WI38 (cell line): Measurements from ENCODE around the gene CRADD.

ENCODE experiments used
- H3K4me3 ChIP-seq: 2 replicates; pipeline ENCODE4 v1.5.1; 2011; ENCODE audit warnings: low read depth, mild to moderate bottlenecking, control low read depth, low read length
- CTCF ChIP-seq: IDR thresholded peaks from 2 replicates; pipeline ENCODE4 v1.5.1; 2012; ENCODE audit warnings: low read depth, mild to moderate bottlenecking, control low read depth, low read length

CRADD gene

DNA sequence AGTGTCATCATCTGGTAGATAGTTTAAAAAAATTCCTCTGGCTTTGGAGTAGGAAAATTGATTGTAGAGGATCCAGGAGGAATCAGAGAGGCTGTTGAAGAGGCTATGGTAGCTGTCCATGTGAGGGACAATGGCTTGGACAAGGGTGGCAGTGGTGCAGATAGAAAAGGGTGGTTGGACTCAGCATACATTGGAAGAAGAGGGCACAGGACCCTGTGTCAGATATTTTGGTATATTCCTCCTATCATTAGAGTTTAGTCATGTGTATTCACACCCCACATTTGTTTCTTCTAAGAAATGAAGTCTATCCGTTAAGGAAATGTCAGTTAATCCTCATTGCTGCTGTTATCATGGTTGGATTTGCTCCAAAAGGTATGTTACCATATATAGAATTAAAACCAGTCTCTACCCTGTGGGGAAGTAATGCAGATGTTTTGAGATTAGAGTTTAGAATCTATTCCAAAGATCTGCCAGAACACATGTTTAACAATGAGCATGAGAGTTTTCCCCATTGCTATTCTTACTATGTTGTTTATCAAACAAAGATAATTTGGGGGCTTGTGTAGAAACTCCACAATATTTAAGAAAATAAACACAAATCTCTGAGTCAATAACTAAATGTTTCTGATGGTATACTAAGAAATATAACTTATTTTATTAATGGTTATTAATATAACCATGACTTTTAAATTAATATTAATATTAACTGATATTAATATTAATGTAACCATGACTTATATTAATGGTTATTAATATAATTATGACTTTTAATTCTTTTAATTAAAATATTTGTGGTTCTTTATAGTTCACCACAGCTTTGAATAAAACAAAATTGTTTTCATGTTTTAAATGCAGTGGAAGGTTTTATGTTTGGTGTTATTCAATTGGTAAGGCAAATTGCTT is 80.9 kb downstream of the CRADD start:
- TF ChIP-seq CTCF: no peak

DNA sequence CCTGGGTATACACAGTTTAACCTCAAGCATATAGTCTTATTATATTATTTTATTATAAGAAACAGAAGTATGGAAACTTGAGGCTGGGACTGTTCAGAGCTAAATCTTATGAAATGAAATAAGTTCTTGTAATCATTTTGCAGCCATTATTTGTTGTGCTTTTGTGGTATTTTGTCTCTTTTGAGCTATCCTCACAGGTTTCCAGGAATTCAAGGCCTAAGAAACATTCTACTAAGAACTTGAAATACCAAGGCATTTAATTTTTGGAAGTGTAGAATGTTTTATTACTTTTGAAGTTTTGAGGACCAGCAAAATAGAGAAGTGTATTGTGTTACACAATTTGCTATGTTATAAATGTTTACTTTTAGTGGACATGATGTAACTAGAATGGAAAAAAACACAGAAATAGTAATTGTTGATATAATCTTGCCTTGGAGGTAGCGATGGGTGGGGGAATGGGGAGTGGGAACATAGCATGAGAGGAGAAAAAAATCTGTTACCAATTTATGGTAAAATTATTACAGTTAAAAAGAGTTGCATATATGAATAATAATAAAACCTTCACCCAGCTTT is 81.7 kb downstream of the CRADD start:
- no peak for TF ChIP-seq CTCF
- no peak overlapping the region for H3K4me3 ChIP-seq

More for the DNA sequence above, 80.9 kb downstream of the CRADD start:
- H3K4me3 ChIP-seq: no peak overlapping the region

DNA sequence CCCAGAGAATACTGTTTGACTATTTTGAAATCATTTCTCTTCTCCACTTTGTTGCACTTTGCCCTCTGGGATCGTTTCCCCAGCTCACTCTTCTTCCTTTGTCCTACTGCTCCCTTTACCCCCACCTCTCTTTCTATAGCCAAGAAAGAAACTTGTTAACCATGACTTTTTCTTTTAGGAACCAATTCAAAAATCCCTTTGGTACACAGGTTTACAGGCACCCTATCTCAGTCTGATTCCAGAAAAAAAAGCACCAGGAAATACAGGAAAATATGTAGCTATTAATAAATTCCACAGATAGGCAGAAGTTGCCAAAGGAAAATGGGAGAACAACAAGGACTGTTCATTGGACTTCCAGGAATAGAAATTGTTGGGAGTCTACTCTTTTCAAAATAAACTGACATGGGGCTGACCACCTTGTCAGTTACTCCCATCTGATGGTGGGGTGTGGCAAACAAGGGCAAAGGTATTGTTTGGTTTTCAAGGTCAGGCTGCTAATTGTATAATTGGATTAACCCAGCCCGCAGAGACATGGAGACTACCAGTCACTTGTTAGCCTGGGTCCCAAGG is 82.4 kb downstream of the CRADD start:
- no peak overlapping the region for H3K4me3 ChIP-seq
- no peak for TF ChIP-seq CTCF

- TF ChIP-seq CTCF: no peak
- no peak overlapping the region for H3K4me3 ChIP-seq
Observed at GRCh38 chr12:93760275-93760875, 83.2 kb downstream of the CRADD start.

- TF ChIP-seq CTCF: no peak
- H3K4me3 ChIP-seq: no peak overlapping the region
Observed at GRCh38 chr12:93762059-93762719, 85.0 kb downstream of the CRADD start.

DNA sequence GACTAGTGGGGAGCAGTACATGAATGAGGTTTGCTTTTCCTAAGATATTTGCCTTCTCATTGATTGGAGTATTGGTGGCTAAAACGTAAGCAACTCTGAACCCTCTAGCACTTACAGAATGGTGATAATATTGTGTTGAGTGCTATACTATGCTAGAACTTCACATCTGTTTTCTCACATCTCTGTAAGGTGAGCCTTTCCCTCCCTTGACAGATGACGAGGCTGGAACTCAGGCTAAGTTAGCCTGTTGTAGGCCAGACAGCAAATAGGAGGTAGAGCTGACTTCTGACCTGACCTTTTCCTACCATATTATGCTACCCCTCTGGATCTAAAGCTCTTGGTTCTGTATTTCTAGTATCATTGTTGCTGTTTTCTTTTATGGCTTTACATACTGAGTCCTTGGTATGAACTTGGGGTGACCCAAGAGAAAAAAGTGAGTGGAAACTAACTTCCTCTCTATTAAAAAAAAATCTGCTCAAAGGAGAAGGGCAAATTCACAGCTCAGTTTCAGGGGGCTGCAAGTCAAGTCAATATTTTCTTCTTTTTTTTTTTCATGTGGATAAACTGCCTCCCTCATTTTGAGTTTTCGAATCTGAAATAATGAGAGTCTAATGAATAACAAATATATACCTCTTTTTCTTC is 85.9 kb downstream of the CRADD start:
- no peak for TF ChIP-seq CTCF
- H3K4me3 ChIP-seq: no peak overlapping the region
